Measurements from ENCODE around the gene PLCG2. TPM values are rescaled to one million over a fixed set of nuclear protein-coding genes. Genes with fewer than 3 reads are reported as not detected.

Gene PLCG2
- total and polyA plus RNA-seq, 2 of the 8 experiments (the other 6 are each of a cell fraction or from before 2014, with no cell fraction given): 6.1 to 6.9 TPM

- TF ChIP-seq CHD7 (IDR thresholded peaks at IDR 0.05; ENCODE audit: insufficient replicate concordance, low read length): no peak
- TF ChIP-seq SP1 (IDR thresholded peaks at IDR 0.05; ENCODE audit: low read depth, low read length): no peak
- no peak for TF ChIP-seq SIRT6 (IDR thresholded peaks at IDR 0.05; ENCODE audit: low read length)
- TF ChIP-seq SIX5 (IDR thresholded peaks at IDR 0.05; ENCODE audit: low read depth, low read length): no peak
- no peak for TF ChIP-seq JUN (IDR thresholded peaks at IDR 0.05; ENCODE audit: low read depth, low read length)
- TF ChIP-seq CBX8 (IDR thresholded peaks at IDR 0.05; ENCODE audit: borderline replicate concordance, low read depth, low read length): no peak
Measured at GRCh38 chr16:81904320-81904719, 125.2 kb downstream of the PLCG2 start (continued).
